Prostate gland (tissue), 2 donors: ENCODE results near the gene FRMD4B. TPM values are rescaled to one million over a fixed set of nuclear protein-coding genes. Genes with fewer than 3 reads are reported as not detected.

ENCODE experiments used
- DNase-seq: peaks from one replicate; pipeline ENCODE4 v3.0.0-alpha.2; 2019; ENCODE audit warnings: low spot score
- H3K27ac ChIP-seq, 2 donors: fragments of 200-600 bp; sonication (generic); 2 replicates each; pipeline ENCODE4 v1.5.1; 2017 to 2019
- H3K27me3 ChIP-seq: fragments of 200-600 bp; sonication (generic); replicated peaks from 2 replicates; pipeline ENCODE4 v1.5.1; 2019; ENCODE audit not compliant: insufficient read depth
- H3K36me3 ChIP-seq, 2 donors: fragments of 200-600 bp; sonication (generic); 1 replicate in 1 of 2; 2 replicates in 1 of 2; pipeline versions ENCODE4 v1.5.1 to v1.8.1; 2017 to 2019
- H3K4me1 ChIP-seq: fragments of 200-600 bp; sonication (generic); replicated peaks from 2 replicates; pipeline ENCODE4 v1.5.1; 2019
- H3K4me3 ChIP-seq, 2 donors: fragments of 200-600 bp; sonication (generic); 2 replicates each; pipeline ENCODE4 v1.5.1; 2017 to 2019
- H3K9me3 ChIP-seq: fragments of 200-600 bp; sonication (generic); 2 replicates; pipeline ENCODE4 v1.5.1; 2017
- POLR2A ChIP-seq: fragments of 450-650 bp; IDR thresholded peaks from one replicate; pipeline ENCODE4 v1.6.1; 2016; ENCODE audit warnings: antibody characterized with exemption, mild to moderate bottlenecking
- POLR2AphosphoS5 ChIP-seq: sonication (generic); formaldehyde crosslinking; IDR thresholded peaks from one replicate; pipeline ENCODE4 v1.6.1; 2017; ENCODE audit warnings: antibody characterized with exemption
- WGBS: methylation state at CpG from one replicate; pipeline ENCODE4 v1.1.5; 2018; 5-methylcytosine and 5-hydroxymethylcytosine counted together
- intact Hi-C: fragments of 100-400 bp; cut with DNase I; formaldehyde crosslinking; loops from one replicate; pipeline ENCODE4 v1.14.2; 2022
- total RNA-seq, 2 donors: library from RNA; depleted of rRNA; stranded (reverse); fragments of >200 nt; gene quantifications; one replicate each; pipeline ENCODE4 v1.1.0, GENCODE V29; 2016
- TF ChIP-seq, protein P1 (sequence below), 4 experiments: fragments of 200-600 bp in 2 of 4; fragments of 450-650 bp in 2 of 4; sonication (generic) in 2 of 4; IDR thresholded peaks; 1 replicate in 3 of 4; 2 replicates in 1 of 4; pipeline ENCODE4 v1.5.1; 2016 to 2019; ENCODE audit warnings: antibody characterized with exemption in 4 of 4, mild to moderate bottlenecking in 2 of 4, moderate library complexity in 2 of 4

FRMD4B gene
- total RNA-seq, 2 donors from 2014 or later: 31.0 to 41.4 TPM

DNA sequence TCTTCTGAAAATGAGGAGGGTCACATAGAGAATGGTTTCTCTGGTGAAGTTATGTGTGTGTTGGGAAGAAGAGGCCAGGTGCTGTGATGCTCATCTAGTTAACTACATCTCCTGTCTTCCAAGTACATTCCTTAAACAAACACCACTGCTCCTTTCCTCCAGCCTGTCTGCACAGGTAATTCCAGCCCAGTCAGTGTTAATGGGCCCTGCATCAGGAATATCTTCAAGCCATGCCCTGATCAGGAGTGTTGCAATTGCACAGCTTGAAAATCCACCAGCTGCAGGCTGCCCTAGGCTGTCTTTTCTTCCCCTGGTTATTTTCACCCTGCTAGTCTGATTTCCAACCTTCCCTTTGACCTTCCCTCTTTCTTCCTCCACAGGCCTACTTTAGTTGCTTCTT lies 221.6 kb downstream of the FRMD4B start:
- H3K27ac ChIP-seq: no peak overlapping the region
- H3K9me3 ChIP-seq: no peaks in the 10 kb centered on the region
- peak; percentile 21 for TF ChIP-seq POLR2AphosphoS5
- TF ChIP-seq, protein P1, sequence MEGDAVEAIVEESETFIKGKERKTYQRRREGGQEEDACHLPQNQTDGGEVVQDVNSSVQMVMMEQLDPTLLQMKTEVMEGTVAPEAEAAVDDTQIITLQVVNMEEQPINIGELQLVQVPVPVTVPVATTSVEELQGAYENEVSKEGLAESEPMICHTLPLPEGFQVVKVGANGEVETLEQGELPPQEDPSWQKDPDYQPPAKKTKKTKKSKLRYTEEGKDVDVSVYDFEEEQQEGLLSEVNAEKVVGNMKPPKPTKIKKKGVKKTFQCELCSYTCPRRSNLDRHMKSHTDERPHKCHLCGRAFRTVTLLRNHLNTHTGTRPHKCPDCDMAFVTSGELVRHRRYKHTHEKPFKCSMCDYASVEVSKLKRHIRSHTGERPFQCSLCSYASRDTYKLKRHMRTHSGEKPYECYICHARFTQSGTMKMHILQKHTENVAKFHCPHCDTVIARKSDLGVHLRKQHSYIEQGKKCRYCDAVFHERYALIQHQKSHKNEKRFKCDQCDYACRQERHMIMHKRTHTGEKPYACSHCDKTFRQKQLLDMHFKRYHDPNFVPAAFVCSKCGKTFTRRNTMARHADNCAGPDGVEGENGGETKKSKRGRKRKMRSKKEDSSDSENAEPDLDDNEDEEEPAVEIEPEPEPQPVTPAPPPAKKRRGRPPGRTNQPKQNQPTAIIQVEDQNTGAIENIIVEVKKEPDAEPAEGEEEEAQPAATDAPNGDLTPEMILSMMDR (IDR thresholded peaks at IDR 0.05): no peak
- H3K4me3 ChIP-seq: no peak overlapping the region
- intact Hi-C loops: loop anchor here (5.0 kb wide), 2 partner anchors 143 to 263 kb away; no protein-coding TSS in a partner anchor
- no peaks in the 10 kb centered on the region for H3K36me3 ChIP-seq
- DNase-seq: no peak
- H3K27me3 ChIP-seq: no peaks in the 10 kb centered on the region
- peaks cover 3% of the 10 kb centered on the region for H3K4me1 ChIP-seq

DNA sequence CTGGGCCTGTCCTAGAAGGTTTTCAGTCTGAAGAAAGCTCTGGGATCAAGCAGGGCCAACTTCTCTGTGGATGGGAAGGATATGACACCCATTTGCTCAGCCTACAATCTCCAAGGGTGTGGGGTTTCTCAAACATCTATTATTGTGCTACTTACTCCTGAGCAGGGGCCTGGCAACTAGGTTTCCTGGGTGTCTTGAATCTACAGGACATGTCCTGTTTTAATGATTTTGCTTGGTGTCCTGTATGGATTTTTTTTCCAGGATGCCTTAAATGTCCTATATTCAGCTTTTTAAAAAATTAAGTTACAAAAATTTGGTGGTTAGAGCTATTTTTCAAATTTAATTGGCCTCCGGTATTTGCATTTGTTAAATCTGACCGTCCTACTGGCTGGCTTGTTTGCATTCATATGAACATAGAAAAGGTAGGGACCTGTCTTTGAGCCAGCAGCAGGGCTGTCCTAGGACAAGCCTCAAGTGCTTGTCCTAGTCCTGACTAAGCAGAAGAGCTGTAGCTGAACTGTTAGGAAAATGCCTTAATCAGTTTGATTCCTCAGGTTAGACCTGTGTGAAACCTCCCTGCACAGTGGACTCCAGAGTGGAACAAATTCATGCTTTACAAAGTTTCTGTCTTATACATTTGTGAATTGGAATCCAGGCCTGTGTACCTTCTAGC lies 223.4 kb downstream of the FRMD4B start:
- 85% methylated on average over 2 of the region's 2 CpGs for WGBS
- no peak for TF ChIP-seq POLR2AphosphoS5

DNA sequence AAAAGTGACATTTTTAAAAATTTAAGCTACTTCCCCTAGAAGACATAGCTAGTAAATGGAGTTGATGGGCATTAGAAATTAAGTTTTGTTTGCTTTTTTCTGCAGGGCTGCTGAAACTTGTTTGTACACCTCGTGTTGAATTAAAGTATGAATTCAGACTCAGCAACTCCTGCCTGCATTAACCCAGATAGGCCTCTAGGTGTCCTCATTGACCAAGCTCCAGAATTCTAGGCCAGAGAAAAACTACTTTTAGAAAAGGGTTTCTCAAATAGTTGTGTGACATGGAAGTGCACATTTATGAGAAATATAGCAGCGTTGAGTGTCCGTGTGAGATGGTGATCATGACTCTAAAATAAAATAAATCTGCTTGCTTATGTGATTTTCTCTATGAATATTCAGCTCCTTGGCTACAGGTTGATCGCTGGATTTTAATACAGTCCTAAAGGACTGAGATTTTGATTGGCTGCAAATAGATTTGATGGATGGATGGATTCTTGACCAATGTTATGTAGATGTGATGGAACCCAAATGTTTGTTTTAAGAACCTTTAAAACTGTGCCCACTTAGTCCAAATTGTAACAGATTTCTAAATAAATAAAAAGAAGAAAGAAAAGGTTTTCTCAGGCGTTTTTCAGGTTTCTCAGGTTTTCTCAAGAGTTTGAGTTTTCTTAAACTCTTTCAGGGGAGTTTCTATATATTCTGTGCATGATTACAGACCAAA lies 224.1 kb downstream of the FRMD4B start:
- Histone ChIP-seq H3K9me3 (no peaks in the 10 kb centered on the region), H3K4me3 (no peak overlapping the region), H3K4me1 (no peaks in the 10 kb centered on the region), H3K27ac (no peak overlapping the region), H3K36me3 (no peaks in the 10 kb centered on the region), H3K27me3 (no peaks in the 10 kb centered on the region)
- 33% methylated on average over 5 of the region's 5 CpGs for WGBS
- peak; percentile 22 for TF ChIP-seq POLR2AphosphoS5
- no peak for TF ChIP-seq POLR2A
- TF ChIP-seq, protein P1 (IDR thresholded peaks at IDR 0.05): peak; percentile 84 to 94 (median 89)
- intact Hi-C loops: loop anchor here (2.0 to 5.0 kb wide), 3 partner anchors 146 to 266 kb away; no protein-coding TSS in a partner anchor
- DNase-seq: peak; percentile 22

More for the DNA sequence above, 223.4 kb downstream of the FRMD4B start:
- H3K36me3 ChIP-seq: no peaks in the 10 kb centered on the region
- intact Hi-C loops: loop anchor here (2.0 to 5.0 kb wide), 3 partner anchors 145 to 265 kb away; no protein-coding TSS in a partner anchor
- peaks cover 3% of the 10 kb centered on the region for H3K4me1 ChIP-seq
- H3K27me3 ChIP-seq: no peaks in the 10 kb centered on the region
- H3K4me3 ChIP-seq: no peak overlapping the region
- H3K27ac ChIP-seq: no peak overlapping the region
- no peak for DNase-seq
- H3K9me3 ChIP-seq: no peaks in the 10 kb centered on the region

DNA sequence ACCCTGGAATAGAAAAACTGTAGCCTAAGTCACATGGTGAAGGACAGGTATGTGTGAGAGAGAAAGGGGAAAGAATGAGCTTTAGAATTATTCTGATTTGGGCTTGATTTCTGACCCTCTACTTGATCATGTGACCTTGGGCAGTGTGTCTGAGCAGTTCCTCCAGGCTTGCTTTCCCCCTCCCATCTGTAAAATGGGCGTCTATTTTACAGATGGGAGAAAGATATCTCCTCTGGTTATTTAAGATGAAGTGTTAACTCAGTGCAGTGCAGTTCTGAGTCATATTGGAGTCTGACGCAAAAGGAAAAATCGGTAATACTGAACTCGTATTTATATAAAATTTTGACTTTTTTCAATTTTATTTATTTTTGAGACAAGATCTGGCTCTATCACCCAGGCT lies 225.4 kb downstream of the FRMD4B start:
- WGBS: 79% methylated on average over 4 of the region's 4 CpGs
- H3K9me3 ChIP-seq: no peaks in the 10 kb centered on the region
- no peak overlapping the region for H3K27ac ChIP-seq
- H3K4me1 ChIP-seq: no peaks in the 10 kb centered on the region
- no peaks in the 10 kb centered on the region for H3K27me3 ChIP-seq
- DNase-seq: no peak
- intact Hi-C loops: loop anchor here (5.0 kb wide), 2 partner anchors 147 to 267 kb away; no protein-coding TSS in a partner anchor
- TF ChIP-seq POLR2AphosphoS5 (no peak), POLR2A (no peak)
- TF ChIP-seq, protein P1 (IDR thresholded peaks at IDR 0.05): no peak
- H3K4me3 ChIP-seq: no peak overlapping the region
- no peaks in the 10 kb centered on the region for H3K36me3 ChIP-seq

DNA sequence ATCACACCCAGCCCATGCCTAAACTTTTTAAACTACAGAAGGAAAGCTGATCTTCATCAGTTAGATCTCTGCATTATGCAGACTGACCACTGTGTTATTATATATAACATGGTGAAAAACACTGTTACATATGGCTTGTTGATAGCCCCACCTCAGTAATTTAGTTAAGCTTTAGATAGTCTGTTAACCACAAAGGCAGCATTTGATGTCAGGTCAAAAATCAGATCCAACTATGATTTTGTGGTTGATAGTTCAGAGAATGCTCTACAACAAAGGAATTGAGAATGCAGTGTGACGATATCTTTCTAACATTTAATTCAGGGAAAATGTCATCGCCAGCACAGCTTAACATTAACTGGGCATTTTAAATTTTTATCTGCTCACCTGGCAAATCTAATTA lies 225.8 kb downstream of the FRMD4B start:
- Histone ChIP-seq H3K36me3 (no peaks in the 10 kb centered on the region), H3K4me1 (no peaks in the 10 kb centered on the region), H3K4me3 (no peak overlapping the region), H3K27ac (no peak overlapping the region), H3K9me3 (no peaks in the 10 kb centered on the region), H3K27me3 (no peaks in the 10 kb centered on the region)
- TF ChIP-seq POLR2A: no peak
- TF ChIP-seq, protein P1 (IDR thresholded peaks at IDR 0.05): no peak
- TF ChIP-seq POLR2AphosphoS5: no peak
- 88% methylated on average over 2 of the region's 2 CpGs for WGBS
- intact Hi-C loops: loop anchor here (5.0 kb wide), 2 partner anchors 147 to 267 kb away; no protein-coding TSS in a partner anchor
- no peak for DNase-seq
